Epithelial cell of esophagus (primary cell): ENCODE results near the gene THAP7.

ENCODE experiments used
- DNase-seq: peaks from one replicate; pipeline ENCODE4 v3.0.0; 2010; ENCODE audit warnings: low read depth
- H3K4me3 ChIP-seq: 2 replicates; pipeline ENCODE4 v1.5.1; 2011; ENCODE audit warnings: mild to moderate bottlenecking, low read length, control low read depth
- CTCF ChIP-seq: IDR thresholded peaks from 2 replicates; pipeline ENCODE4 v1.5.1; 2011; ENCODE audit warnings: low read depth, mild to moderate bottlenecking, low read length, control low read depth, inconsistent platforms; ENCODE audit not compliant: insufficient read depth; ENCODE audit errors: missing control alignments

THAP7 gene

GRCh38 chr22:20983081-20983771 is 18.7 kb downstream of the THAP7 start:
- TF ChIP-seq CTCF: no peak
- H3K4me3 ChIP-seq: peak overlapping the region; percentile 85
- DNase-seq: no peak

GRCh38 chr22:20982563-20982882 is 19.4 kb downstream of the THAP7 start:
- peak overlapping the region; percentile 85 for H3K4me3 ChIP-seq
- no peak for TF ChIP-seq CTCF
- no peak for DNase-seq

- peak within 1 kb of the TSS; percentile 85 for H3K4me3 ChIP-seq
- DNase-seq: peak; percentile 90
- TF ChIP-seq CTCF: peak; percentile 47
These were observed 19.9 kb downstream of the THAP7 start, which contains the start of gene LZTR1 for GRCh38 chr22:20981787-20982562. Gene LZTR1 (plus strand): TSS chr22:20982297. CDS start chr22:20982372, 75 bp downstream.

GRCh38 chr22:20980938-20981722 is 20.8 kb downstream of the THAP7 start:
- no peak for DNase-seq
- H3K4me3 ChIP-seq: peak overlapping the region; percentile 85
- TF ChIP-seq CTCF: no peak

GRCh38 chr22:20980523-20980922 is 21.4 kb downstream of the THAP7 start:
- no peak for TF ChIP-seq CTCF
- DNase-seq: no peak
- no peak overlapping the region for H3K4me3 ChIP-seq

GRCh38 chr22:20979940-20980453 is 21.9 kb downstream of the THAP7 start:
- no peak for TF ChIP-seq CTCF

More at GRCh38 chr22:20979940-20980453, 21.9 kb downstream of the THAP7 start:
- no peak for DNase-seq
- H3K4me3 ChIP-seq: peak overlapping the region; percentile 31
